GM12878 (cell line): ENCODE results near the gene AGAP3. TPM values are rescaled to one million over a fixed set of nuclear protein-coding genes. Genes with fewer than 3 reads are reported as not detected.

Experiments
- MEF2A ChIP-seq: IDR thresholded peaks from 2 replicates; pipeline ENCODE4 v1.6.1; 2011; ENCODE audit warnings: low read depth, mild to moderate bottlenecking, low read length, moderate library complexity; ENCODE audit not compliant: insufficient read depth
- NFYA ChIP-seq: IDR thresholded peaks from 2 replicates; pipeline ENCODE4 v1.6.1; 2011; ENCODE audit warnings: low read depth, mild to moderate bottlenecking, low read length, improper control_type of control experiment, borderline replicate concordance
- SREBF1 ChIP-seq: IDR thresholded peaks from 2 replicates; pipeline ENCODE4 v1.6.1; 2012; ENCODE audit warnings: mild to moderate bottlenecking, low read length
- polyA plus RNA-seq, 11 experiments: library from polyadenylated mRNA; depleted of rRNA in 4 of 11; unstranded in 6 of 11; stranded (reverse) in 5 of 11; fragments of >200 nt; fragmentation: Nextera tagmentation in 4 of 11; fragmentation: Illumina TruSeq in 1 of 11; extraction: Ambion mirVana in 4 of 11; extraction: Trizol in 1 of 11; gene quantifications; 1 replicate in 1 of 11; 2 replicates in 10 of 11; pipeline versions ENCODE4 v1.2.1 to v1.2.3, GENCODE V29; 2011 to 2016; ENCODE audit warnings: inconsistent platforms in 2 of 11, missing spikeins in 2 of 11, low read depth in 1 of 11
- total RNA-seq, 4 experiments: library from RNA; depleted of rRNA in 3 of 4; stranded (reverse); fragments of >200 nt in 3 of 4; fragmentation: Illumina TruSeq in 1 of 4; extraction: Trizol in 1 of 4; gene quantifications; 2 replicates each; pipeline versions ENCODE4 v1.2.1 to v1.2.3, GENCODE V29; 2013 to 2021
- TF ChIP-seq, protein P1 (sequence below): fragments of 450-650 bp; IDR thresholded peaks from 2 replicates; pipeline ENCODE4 v1.6.1; 2017; ENCODE audit warnings: mild to moderate bottlenecking
- TF ChIP-seq, protein P2 (sequence below): fragments of 450-650 bp; IDR thresholded peaks from 2 replicates; pipeline ENCODE4 v1.6.1; 2018; ENCODE audit warnings: borderline replicate concordance, mild to moderate bottlenecking; ENCODE audit not compliant: partially characterized antibody
- TF ChIP-seq, protein P3 (sequence below): IDR thresholded peaks from 2 replicates; pipeline ENCODE4 v1.6.1; 2012; ENCODE audit warnings: low read length, inconsistent platforms

AGAP3 gene
- total and polyA plus RNA-seq, 10 of the 15 experiments (the other 5 are each of a cell fraction or from before 2014, with no cell fraction given), result 1.8 to 68.1 (median 15.7) TPM

DNA sequence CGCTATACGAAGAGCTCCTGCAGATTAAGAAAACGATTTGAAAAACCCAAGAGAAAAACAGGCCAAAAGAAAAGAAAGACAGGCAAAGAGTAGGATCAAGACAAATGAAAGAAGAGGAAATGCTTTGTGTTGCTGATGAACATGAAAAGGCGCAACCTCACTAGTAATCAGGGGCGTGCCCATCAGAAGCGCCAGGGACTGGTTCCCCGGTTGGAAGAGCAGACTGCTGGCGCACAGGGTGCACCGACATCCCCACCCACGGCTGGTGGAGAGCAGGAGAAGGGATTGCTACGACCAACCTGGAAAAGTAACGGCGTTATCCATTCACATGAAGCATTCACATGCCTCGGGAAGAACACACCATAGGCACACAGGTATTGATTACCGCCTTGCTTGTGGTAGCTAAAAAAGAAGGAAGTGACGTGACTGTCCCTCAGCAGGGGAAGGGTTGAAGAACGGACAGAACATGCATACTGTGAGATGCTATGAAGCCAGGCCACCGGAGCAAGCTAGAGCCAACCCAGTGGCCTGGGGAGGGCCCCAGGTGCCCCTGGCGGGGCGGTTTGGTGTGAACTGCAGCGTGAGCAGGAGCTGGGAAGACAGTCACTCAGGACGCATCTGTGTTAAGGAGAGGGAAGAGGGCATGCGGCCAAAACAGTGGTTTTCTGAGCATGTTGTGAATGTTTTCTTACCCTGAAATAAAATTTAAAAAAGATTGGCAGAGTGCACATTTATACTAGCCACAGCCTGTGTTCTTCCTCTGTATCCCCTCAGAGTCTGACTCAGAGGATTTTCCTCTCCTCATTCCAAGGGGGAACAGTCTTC lies 18.3 kb downstream of the AGAP3 start (continued):
- TF ChIP-seq, protein P1, sequence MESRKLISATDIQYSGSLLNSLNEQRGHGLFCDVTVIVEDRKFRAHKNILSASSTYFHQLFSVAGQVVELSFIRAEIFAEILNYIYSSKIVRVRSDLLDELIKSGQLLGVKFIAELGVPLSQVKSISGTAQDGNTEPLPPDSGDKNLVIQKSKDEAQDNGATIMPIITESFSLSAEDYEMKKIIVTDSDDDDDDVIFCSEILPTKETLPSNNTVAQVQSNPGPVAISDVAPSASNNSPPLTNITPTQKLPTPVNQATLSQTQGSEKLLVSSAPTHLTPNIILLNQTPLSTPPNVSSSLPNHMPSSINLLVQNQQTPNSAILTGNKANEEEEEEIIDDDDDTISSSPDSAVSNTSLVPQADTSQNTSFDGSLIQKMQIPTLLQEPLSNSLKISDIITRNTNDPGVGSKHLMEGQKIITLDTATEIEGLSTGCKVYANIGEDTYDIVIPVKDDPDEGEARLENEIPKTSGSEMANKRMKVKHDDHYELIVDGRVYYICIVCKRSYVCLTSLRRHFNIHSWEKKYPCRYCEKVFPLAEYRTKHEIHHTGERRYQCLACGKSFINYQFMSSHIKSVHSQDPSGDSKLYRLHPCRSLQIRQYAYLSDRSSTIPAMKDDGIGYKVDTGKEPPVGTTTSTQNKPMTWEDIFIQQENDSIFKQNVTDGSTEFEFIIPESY, result no peak
- TF ChIP-seq, protein P2, sequence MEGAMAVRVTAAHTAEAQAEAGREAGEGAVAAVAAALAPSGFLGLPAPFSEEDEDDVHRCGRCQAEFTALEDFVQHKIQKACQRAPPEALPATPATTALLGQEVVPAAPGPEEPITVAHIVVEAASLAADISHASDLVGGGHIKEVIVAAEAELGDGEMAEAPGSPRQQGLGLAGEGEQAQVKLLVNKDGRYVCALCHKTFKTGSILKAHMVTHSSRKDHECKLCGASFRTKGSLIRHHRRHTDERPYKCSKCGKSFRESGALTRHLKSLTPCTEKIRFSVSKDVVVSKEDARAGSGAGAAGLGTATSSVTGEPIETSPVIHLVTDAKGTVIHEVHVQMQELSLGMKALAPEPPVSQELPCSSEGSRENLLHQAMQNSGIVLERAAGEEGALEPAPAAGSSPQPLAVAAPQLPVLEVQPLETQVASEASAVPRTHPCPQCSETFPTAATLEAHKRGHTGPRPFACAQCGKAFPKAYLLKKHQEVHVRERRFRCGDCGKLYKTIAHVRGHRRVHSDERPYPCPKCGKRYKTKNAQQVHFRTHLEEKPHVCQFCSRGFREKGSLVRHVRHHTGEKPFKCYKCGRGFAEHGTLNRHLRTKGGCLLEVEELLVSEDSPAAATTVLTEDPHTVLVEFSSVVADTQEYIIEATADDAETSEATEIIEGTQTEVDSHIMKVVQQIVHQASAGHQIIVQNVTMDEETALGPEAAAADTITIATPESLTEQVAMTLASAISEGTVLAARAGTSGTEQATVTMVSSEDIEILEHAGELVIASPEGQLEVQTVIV, result no peak
- TF ChIP-seq MEF2A (no peak), NFYA (no peak), SREBF1 (no peak)
- TF ChIP-seq, protein P3, sequence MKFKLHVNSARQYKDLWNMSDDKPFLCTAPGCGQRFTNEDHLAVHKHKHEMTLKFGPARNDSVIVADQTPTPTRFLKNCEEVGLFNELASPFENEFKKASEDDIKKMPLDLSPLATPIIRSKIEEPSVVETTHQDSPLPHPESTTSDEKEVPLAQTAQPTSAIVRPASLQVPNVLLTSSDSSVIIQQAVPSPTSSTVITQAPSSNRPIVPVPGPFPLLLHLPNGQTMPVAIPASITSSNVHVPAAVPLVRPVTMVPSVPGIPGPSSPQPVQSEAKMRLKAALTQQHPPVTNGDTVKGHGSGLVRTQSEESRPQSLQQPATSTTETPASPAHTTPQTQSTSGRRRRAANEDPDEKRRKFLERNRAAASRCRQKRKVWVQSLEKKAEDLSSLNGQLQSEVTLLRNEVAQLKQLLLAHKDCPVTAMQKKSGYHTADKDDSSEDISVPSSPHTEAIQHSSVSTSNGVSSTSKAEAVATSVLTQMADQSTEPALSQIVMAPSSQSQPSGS, result no peak
